Ishikawa (cell line): ENCODE data around the gene BDH1.

Experiments used
- CEBPB ChIP-seq: IDR thresholded peaks from 2 replicates; pipeline ENCODE4 v1.6.1; 2012
- CREB1 ChIP-seq: IDR thresholded peaks from 2 replicates; pipeline ENCODE4 v1.6.1; 2012; ENCODE audit warnings: low read depth
- EGR1 ChIP-seq: IDR thresholded peaks from 2 replicates; pipeline ENCODE4 v1.6.1; 2012
- EP300 ChIP-seq: IDR thresholded peaks from 2 replicates; pipeline ENCODE4 v1.6.1; 2012; ENCODE audit warnings: borderline replicate concordance
- FOXM1 ChIP-seq: IDR thresholded peaks from 2 replicates; pipeline ENCODE4 v1.6.1; 2012; ENCODE audit warnings: low read depth, borderline replicate concordance
- NFIC ChIP-seq: IDR thresholded peaks from 2 replicates; pipeline ENCODE4 v1.6.1; 2012
- RAD21 ChIP-seq: IDR thresholded peaks from 2 replicates; pipeline ENCODE4 v1.6.1; 2012; ENCODE audit warnings: low read depth
- REST ChIP-seq: IDR thresholded peaks from 2 replicates; pipeline ENCODE4 v1.6.1; 2012; ENCODE audit warnings: low read depth, mild to moderate bottlenecking
- TAF1 ChIP-seq: IDR thresholded peaks from 2 replicates; pipeline ENCODE4 v1.6.1; 2012; ENCODE audit warnings: low read depth, mild to moderate bottlenecking
- TCF12 ChIP-seq: IDR thresholded peaks from 2 replicates; pipeline ENCODE4 v1.6.1; 2012; ENCODE audit warnings: low read depth
- TEAD4 ChIP-seq: IDR thresholded peaks from 2 replicates; pipeline ENCODE4 v1.6.1; 2012
- YY1 ChIP-seq: IDR thresholded peaks from 2 replicates; pipeline ENCODE4 v1.6.1; 2012; ENCODE audit warnings: low read depth
- ZBTB7A ChIP-seq: IDR thresholded peaks from 2 replicates; pipeline ENCODE4 v1.6.1; 2012; ENCODE audit warnings: low read depth
- TF ChIP-seq, protein P1 (sequence below): IDR thresholded peaks from 2 replicates; pipeline ENCODE4 v1.6.1; 2012
- TF ChIP-seq, protein P2 (sequence below): IDR thresholded peaks from 2 replicates; pipeline ENCODE4 v1.6.1; 2012

Gene BDH1

DNA sequence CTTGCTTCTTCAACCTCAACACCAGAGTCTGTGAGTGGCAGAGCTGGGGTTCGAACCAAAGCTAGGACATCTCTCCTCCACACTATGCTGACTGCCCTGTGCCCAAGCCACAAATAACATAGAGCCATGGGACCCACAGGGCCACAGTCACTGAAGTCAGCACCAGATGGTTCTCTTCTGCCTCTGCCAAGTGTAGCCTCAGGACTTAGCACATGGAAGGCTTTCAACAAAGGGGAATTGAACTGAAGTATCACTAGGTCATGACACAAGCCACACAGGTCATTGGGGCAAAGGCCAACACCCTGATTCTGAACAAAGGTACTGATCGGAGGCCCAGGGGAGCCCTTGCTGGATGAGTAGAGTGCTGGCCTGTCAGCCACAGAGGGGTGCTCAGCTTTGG lies 83.6 kb downstream of the BDH1 start:
- TF ChIP-seq RAD21 (no peak), EP300 (no peak), NFIC (no peak), TEAD4 (no peak), TCF12 (no peak), CEBPB (no peak)

DNA sequence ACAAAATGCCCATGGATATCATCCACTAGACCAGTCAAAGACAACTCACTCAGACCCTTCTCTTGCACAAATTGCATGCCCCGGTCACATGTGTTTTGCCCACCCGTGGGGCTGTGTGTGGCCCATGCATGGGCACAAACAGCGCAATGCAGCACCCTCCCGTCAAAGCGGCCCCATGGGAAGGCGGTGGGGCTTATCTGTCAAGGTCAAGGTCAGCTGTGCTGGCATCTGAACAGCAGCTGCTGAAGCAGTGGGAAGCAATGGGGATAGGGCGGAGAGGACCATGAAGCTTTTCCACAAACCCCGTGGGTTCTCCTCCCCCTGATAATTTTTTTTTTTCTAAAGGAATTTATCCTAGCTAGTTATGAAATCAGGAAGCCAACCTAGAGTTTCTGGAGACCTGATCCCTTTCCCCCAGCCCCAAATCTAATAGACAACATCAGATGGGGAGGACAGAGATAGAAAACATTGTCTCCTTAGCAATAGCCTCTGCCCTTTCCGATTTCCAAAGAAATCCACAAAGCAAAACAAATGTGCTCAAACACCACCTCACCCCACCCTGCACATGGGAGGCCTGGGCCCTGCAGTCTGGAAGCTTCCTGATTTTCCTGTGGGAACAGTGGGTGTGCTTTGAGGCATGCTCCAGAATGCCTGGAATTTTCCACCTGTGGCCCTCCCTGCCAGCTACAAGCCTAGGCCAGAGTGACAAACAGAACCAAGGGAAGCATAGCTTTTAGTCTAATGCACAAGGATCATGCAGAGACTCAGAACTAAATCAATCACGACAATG lies 84.4 kb downstream of the BDH1 start:
- peak; percentile 65 for TF ChIP-seq TEAD4
- TF ChIP-seq CEBPB: no peak
- TF ChIP-seq, protein P1, sequence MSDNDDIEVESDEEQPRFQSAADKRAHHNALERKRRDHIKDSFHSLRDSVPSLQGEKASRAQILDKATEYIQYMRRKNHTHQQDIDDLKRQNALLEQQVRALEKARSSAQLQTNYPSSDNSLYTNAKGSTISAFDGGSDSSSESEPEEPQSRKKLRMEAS: peak; percentile 64

GRCh38 chr3:197468866-197469382 lies 86.8 kb downstream of the BDH1 start:
- TF ChIP-seq TAF1: no peak
- no peak for TF ChIP-seq TEAD4
- TF ChIP-seq EP300: no peak
- TF ChIP-seq NFIC: no peak
- no peak for TF ChIP-seq EGR1
- no peak for TF ChIP-seq FOXM1
- TF ChIP-seq RAD21: no peak

DNA sequence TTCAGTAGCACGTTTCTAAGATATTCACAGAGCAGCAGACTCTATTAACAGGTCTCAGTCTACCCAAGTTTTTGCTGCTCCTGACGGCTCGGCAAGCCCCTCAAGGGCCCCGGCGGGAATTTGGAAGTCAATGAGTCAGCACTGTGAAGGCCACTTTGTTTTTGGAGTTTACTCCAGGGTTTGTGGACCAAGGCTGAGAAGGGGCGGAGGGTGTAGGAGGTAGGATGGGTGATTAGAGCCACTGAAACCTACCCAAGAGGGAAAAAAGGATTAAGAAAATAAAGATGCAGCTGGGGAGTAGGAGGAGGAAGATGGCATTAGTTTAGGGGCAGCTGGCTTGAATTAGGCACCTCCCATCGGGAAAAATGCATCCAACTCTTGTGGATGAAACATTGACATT lies 87.6 kb downstream of the BDH1 start:
- TF ChIP-seq, protein P2, sequence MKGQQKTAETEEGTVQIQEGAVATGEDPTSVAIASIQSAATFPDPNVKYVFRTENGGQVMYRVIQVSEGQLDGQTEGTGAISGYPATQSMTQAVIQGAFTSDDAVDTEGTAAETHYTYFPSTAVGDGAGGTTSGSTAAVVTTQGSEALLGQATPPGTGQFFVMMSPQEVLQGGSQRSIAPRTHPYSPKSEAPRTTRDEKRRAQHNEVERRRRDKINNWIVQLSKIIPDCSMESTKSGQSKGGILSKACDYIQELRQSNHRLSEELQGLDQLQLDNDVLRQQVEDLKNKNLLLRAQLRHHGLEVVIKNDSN: no peak
- no peak for TF ChIP-seq YY1
- TF ChIP-seq NFIC: no peak
- TF ChIP-seq CEBPB: no peak
- no peak for TF ChIP-seq REST
- TF ChIP-seq TCF12: no peak
- no peak for TF ChIP-seq FOXM1
- no peak for TF ChIP-seq RAD21
- no peak for TF ChIP-seq TEAD4
- no peak for TF ChIP-seq EP300
- no peak for TF ChIP-seq EGR1
- no peak for TF ChIP-seq CREB1

GRCh38 chr3:197466586-197467399 lies 89.0 kb downstream of the BDH1 start:
- TF ChIP-seq FOXM1: no peak
- TF ChIP-seq EP300: no peak
- TF ChIP-seq CEBPB: no peak
- TF ChIP-seq NFIC: no peak
- TF ChIP-seq, protein P1: no peak
- TF ChIP-seq REST: no peak
- TF ChIP-seq, protein P2: no peak
- TF ChIP-seq TAF1: no peak
- no peak for TF ChIP-seq TCF12
- no peak for TF ChIP-seq ZBTB7A
- no peak for TF ChIP-seq EGR1
- no peak for TF ChIP-seq CREB1
- TF ChIP-seq TEAD4: no peak
- TF ChIP-seq YY1: no peak
